ENCODE results near the gene RACGAP1.

DNA sequence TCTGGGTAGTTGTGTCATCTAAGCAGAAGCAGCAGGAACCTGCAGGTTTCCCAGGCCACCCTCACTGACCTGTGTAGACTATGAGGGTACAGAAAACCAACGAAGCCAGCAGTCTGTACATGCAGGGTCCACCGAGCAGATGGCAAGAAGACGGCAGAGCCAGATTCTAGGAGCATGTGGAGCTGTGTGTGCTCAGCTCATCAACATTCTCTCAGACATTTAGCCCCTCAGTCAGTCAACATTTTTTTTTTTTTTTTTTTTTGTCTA is 24.8 kb upstream of the RACGAP1 start:
- TF ChIP-seq, protein P1, sequence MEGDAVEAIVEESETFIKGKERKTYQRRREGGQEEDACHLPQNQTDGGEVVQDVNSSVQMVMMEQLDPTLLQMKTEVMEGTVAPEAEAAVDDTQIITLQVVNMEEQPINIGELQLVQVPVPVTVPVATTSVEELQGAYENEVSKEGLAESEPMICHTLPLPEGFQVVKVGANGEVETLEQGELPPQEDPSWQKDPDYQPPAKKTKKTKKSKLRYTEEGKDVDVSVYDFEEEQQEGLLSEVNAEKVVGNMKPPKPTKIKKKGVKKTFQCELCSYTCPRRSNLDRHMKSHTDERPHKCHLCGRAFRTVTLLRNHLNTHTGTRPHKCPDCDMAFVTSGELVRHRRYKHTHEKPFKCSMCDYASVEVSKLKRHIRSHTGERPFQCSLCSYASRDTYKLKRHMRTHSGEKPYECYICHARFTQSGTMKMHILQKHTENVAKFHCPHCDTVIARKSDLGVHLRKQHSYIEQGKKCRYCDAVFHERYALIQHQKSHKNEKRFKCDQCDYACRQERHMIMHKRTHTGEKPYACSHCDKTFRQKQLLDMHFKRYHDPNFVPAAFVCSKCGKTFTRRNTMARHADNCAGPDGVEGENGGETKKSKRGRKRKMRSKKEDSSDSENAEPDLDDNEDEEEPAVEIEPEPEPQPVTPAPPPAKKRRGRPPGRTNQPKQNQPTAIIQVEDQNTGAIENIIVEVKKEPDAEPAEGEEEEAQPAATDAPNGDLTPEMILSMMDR (IDR thresholded peaks at IDR 0.05): no peak
- TF ChIP-seq POLR2A (IDR thresholded peaks at IDR 0.05): no peak

All from adrenal gland (tissue), 5 donors.